Measurements from ENCODE around the gene FGF18.

FGF18 gene

GRCh38 chr5:171479776-171480125 lies 60.3 kb downstream of the FGF18 start:
- H3K9me3 ChIP-seq (ENCODE audit: control insufficient read depth, low read length), result no peaks in the 10 kb centered on the region
- H4K91ac ChIP-seq (ENCODE audit: low read length), result no peak overlapping the region
- no peak overlapping the region for H3K4me3 ChIP-seq (ENCODE audit: insufficient read depth in 1 of 2, low read depth in 1 of 2, low read length in 2 of 2)
- H2BK5ac ChIP-seq (ENCODE audit: low read depth, low read length, poor library complexity, severe bottlenecking), result no peak overlapping the region
- H3K79me1 ChIP-seq (replicated peaks; ENCODE audit: low read length, poor library complexity, severe bottlenecking), result no peaks in the 10 kb centered on the region
- DNase-seq, result no peak
- H3K18ac ChIP-seq (ENCODE audit: low read depth in 1 of 2, low read length in 2 of 2), result no peak overlapping the region
- H3K27ac ChIP-seq (ENCODE audit: low read length, poor library complexity, severe bottlenecking), result no peak overlapping the region
- H3K27me3 ChIP-seq (ENCODE audit: control insufficient read depth in 1 of 2, insufficient read depth in 1 of 2, low read length in 2 of 2), result peaks cover 19 to 43% of the 10 kb centered on the region in 2 experiments
- no peak overlapping the region for H3K14ac ChIP-seq (ENCODE audit: low read length in 2 of 2)
- no peak overlapping the region for H3K9ac ChIP-seq (ENCODE audit: low read length)
- H2BK120ac ChIP-seq (ENCODE audit: low read depth, low read length), result no peak overlapping the region
- peaks cover 2% of the 10 kb centered on the region for H3K4me1 ChIP-seq (ENCODE audit: control insufficient read depth, insufficient read depth, low read depth, low read length)
- no peak overlapping the region for H3K4me2 ChIP-seq (ENCODE audit: low read length, poor library complexity, severe bottlenecking)
- no peak overlapping the region for H2AFZ ChIP-seq (ENCODE audit: low read depth, low read length)
- H3K4ac ChIP-seq (ENCODE audit: low read depth in 1 of 2, low read length in 2 of 2), result no peak overlapping the region
- no peak overlapping the region for H4K8ac ChIP-seq (ENCODE audit: low read length)
- H2BK12ac ChIP-seq (ENCODE audit: low read length in 2 of 2), result no peak overlapping the region
- H2AK5ac ChIP-seq (ENCODE audit: low read length, severe bottlenecking), result no peak overlapping the region
- H3K36me3 ChIP-seq (ENCODE audit: control insufficient read depth in 1 of 2, insufficient read depth in 2 of 2, low read depth in 1 of 2, low read length in 2 of 2), result no peaks in the 10 kb centered on the region
- no peak overlapping the region for H2BK15ac ChIP-seq (ENCODE audit: low read depth, poor library complexity, severe bottlenecking)
- 81% methylated on average over 1 of the region's 1 CpG for WGBS
- peak overlapping the region in 1 of 2 experiments; percentile 18 for H3K23ac ChIP-seq (ENCODE audit: low read length in 2 of 2)

- H2BK5ac ChIP-seq (ENCODE audit: low read depth, low read length, poor library complexity, severe bottlenecking), result no peak overlapping the region
- H3K27ac ChIP-seq (ENCODE audit: low read length, poor library complexity, severe bottlenecking), result no peak overlapping the region
- H3K9ac ChIP-seq (ENCODE audit: low read length), result no peak overlapping the region
- no peak overlapping the region for H4K8ac ChIP-seq (ENCODE audit: low read length)
- no peak overlapping the region for H3K4me3 ChIP-seq (ENCODE audit: insufficient read depth in 1 of 2, low read depth in 1 of 2, low read length in 2 of 2)
- H3K14ac ChIP-seq (ENCODE audit: low read length in 2 of 2), result no peak overlapping the region
- no peak for DNase-seq
- no peak overlapping the region for H2BK15ac ChIP-seq (ENCODE audit: low read depth, poor library complexity, severe bottlenecking)
- no peak overlapping the region for H3K18ac ChIP-seq (ENCODE audit: low read depth in 1 of 2, low read length in 2 of 2)
- no peaks in the 10 kb centered on the region for H3K36me3 ChIP-seq (ENCODE audit: control insufficient read depth in 1 of 2, insufficient read depth in 2 of 2, low read depth in 1 of 2, low read length in 2 of 2)
- H3K4me1 ChIP-seq (ENCODE audit: control insufficient read depth, insufficient read depth, low read depth, low read length), result peaks cover 2% of the 10 kb centered on the region
- H3K4me2 ChIP-seq (ENCODE audit: low read length, poor library complexity, severe bottlenecking), result no peak overlapping the region
- H4K91ac ChIP-seq (ENCODE audit: low read length), result no peak overlapping the region
- no peak overlapping the region for H2BK120ac ChIP-seq (ENCODE audit: low read depth, low read length)
- WGBS, result 68% methylated on average over 6 of the region's 6 CpGs
- H2AFZ ChIP-seq (ENCODE audit: low read depth, low read length), result no peak overlapping the region
- no peak overlapping the region for H2AK5ac ChIP-seq (ENCODE audit: low read length, severe bottlenecking)
- H3K9me3 ChIP-seq (ENCODE audit: control insufficient read depth, low read length), result no peaks in the 10 kb centered on the region
- no peaks in the 10 kb centered on the region for H3K79me1 ChIP-seq (replicated peaks; ENCODE audit: low read length, poor library complexity, severe bottlenecking)
- H3K27me3 ChIP-seq (ENCODE audit: control insufficient read depth in 1 of 2, insufficient read depth in 1 of 2, low read length in 2 of 2), result peaks cover 19 to 43% of the 10 kb centered on the region in 2 experiments
- no peak overlapping the region for H3K23ac ChIP-seq (ENCODE audit: low read length in 2 of 2)
- no peak overlapping the region for H3K4ac ChIP-seq (ENCODE audit: low read depth in 1 of 2, low read length in 2 of 2)
- H2BK12ac ChIP-seq (ENCODE audit: low read length in 2 of 2), result no peak overlapping the region
Observed at GRCh38 chr5:171480239-171480638, 60.8 kb downstream of the FGF18 start.

- Histone ChIP-seq H3K9me3 (ENCODE audit: control insufficient read depth, low read length) (no peaks in the 10 kb centered on the region), H3K36me3 (ENCODE audit: control insufficient read depth in 1 of 2, insufficient read depth in 2 of 2, low read depth in 1 of 2, low read length in 2 of 2) (no peaks in the 10 kb centered on the region), H3K18ac (ENCODE audit: low read depth in 1 of 2, low read length in 2 of 2) (no peak overlapping the region), H3K4me2 (ENCODE audit: low read length, poor library complexity, severe bottlenecking) (no peak overlapping the region), H3K14ac (ENCODE audit: low read length in 2 of 2) (no peak overlapping the region), H2BK12ac (ENCODE audit: low read length in 2 of 2) (no peak overlapping the region), H3K4me1 (ENCODE audit: control insufficient read depth, insufficient read depth, low read depth, low read length) (peaks cover 2% of the 10 kb centered on the region), H3K23ac (ENCODE audit: low read length in 2 of 2) (no peak overlapping the region), H2BK120ac (ENCODE audit: low read depth, low read length) (no peak overlapping the region), H2AFZ (ENCODE audit: low read depth, low read length) (no peak overlapping the region), H3K27me3 (ENCODE audit: control insufficient read depth in 1 of 2, insufficient read depth in 1 of 2, low read length in 2 of 2) (peaks cover 30 to 43% of the 10 kb centered on the region in 2 experiments), H4K91ac (ENCODE audit: low read length) (no peak overlapping the region), H3K79me1 (replicated peaks; ENCODE audit: low read length, poor library complexity, severe bottlenecking) (no peaks in the 10 kb centered on the region), H2AK5ac (ENCODE audit: low read length, severe bottlenecking) (no peak overlapping the region), H3K9ac (ENCODE audit: low read length) (no peak overlapping the region), H2BK15ac (ENCODE audit: low read depth, poor library complexity, severe bottlenecking) (no peak overlapping the region), H3K27ac (ENCODE audit: low read length, poor library complexity, severe bottlenecking) (no peak overlapping the region), H4K8ac (ENCODE audit: low read length) (no peak overlapping the region), H3K4ac (ENCODE audit: low read depth in 1 of 2, low read length in 2 of 2) (no peak overlapping the region), H3K4me3 (ENCODE audit: insufficient read depth in 1 of 2, low read depth in 1 of 2, low read length in 2 of 2) (no peak overlapping the region), H2BK5ac (ENCODE audit: low read depth, low read length, poor library complexity, severe bottlenecking) (no peak overlapping the region)
- DNase-seq, result peak; percentile 33
- WGBS, result 83% methylated on average over 9 of the region's 10 CpGs
Observed at GRCh38 chr5:171481571-171482433, 62.4 kb downstream of the FGF18 start.

GRCh38 chr5:171482434-171482730 lies 62.9 kb downstream of the FGF18 start:
- H2AFZ ChIP-seq (ENCODE audit: low read depth, low read length), result no peak overlapping the region
- no peak overlapping the region for H4K8ac ChIP-seq (ENCODE audit: low read length)
- H3K27me3 ChIP-seq (ENCODE audit: control insufficient read depth in 1 of 2, insufficient read depth in 1 of 2, low read length in 2 of 2), result peaks cover 35 to 43% of the 10 kb centered on the region in 2 experiments
- no peak overlapping the region for H3K4me3 ChIP-seq (ENCODE audit: insufficient read depth in 1 of 2, low read depth in 1 of 2, low read length in 2 of 2)
- DNase-seq, result no peak
- H3K4me1 ChIP-seq (ENCODE audit: control insufficient read depth, insufficient read depth, low read depth, low read length), result peaks cover 2% of the 10 kb centered on the region
- H3K14ac ChIP-seq (ENCODE audit: low read length in 2 of 2), result no peak overlapping the region
- no peak overlapping the region for H2BK120ac ChIP-seq (ENCODE audit: low read depth, low read length)
- 98% methylated on average over 4 of the region's 4 CpGs for WGBS
- no peak overlapping the region for H3K9ac ChIP-seq (ENCODE audit: low read length)
- H2BK12ac ChIP-seq (ENCODE audit: low read length in 2 of 2), result no peak overlapping the region
- H3K4me2 ChIP-seq (ENCODE audit: low read length, poor library complexity, severe bottlenecking), result no peak overlapping the region
- no peaks in the 10 kb centered on the region for H3K9me3 ChIP-seq (ENCODE audit: control insufficient read depth, low read length)
- no peak overlapping the region for H2AK5ac ChIP-seq (ENCODE audit: low read length, severe bottlenecking)
- H3K27ac ChIP-seq (ENCODE audit: low read length, poor library complexity, severe bottlenecking), result no peak overlapping the region
- H3K18ac ChIP-seq (ENCODE audit: low read depth in 1 of 2, low read length in 2 of 2), result no peak overlapping the region
- H3K23ac ChIP-seq (ENCODE audit: low read length in 2 of 2), result no peak overlapping the region
- H3K4ac ChIP-seq (ENCODE audit: low read depth in 1 of 2, low read length in 2 of 2), result no peak overlapping the region
- H3K79me1 ChIP-seq (replicated peaks; ENCODE audit: low read length, poor library complexity, severe bottlenecking), result no peaks in the 10 kb centered on the region
- H2BK5ac ChIP-seq (ENCODE audit: low read depth, low read length, poor library complexity, severe bottlenecking), result no peak overlapping the region
- no peak overlapping the region for H2BK15ac ChIP-seq (ENCODE audit: low read depth, poor library complexity, severe bottlenecking)
- no peaks in the 10 kb centered on the region for H3K36me3 ChIP-seq (ENCODE audit: control insufficient read depth in 1 of 2, insufficient read depth in 2 of 2, low read depth in 1 of 2, low read length in 2 of 2)
- no peak overlapping the region for H4K91ac ChIP-seq (ENCODE audit: low read length)

Measured in mesenchymal stem cell (in vitro differentiated cells and primary cell).